Body of pancreas (tissue), 4 donors: Measurements from ENCODE around the gene NBAS. TPM values are rescaled to one million over a fixed set of nuclear protein-coding genes. Genes with fewer than 3 reads are reported as not detected.

Source experiments
- ATAC-seq: fragments of 150-250 bp; one replicate; pipeline ENCODE4 v1.9.1; 2016
- DNase-seq, 4 donors: peaks; one replicate each; pipeline ENCODE4 v3.0.0-alpha.2; 2019
- H3K27ac ChIP-seq, 4 donors: fragments of 200-600 bp; sonication (generic); 1 replicate in 3 of 4; 2 replicates in 1 of 4; pipeline versions ENCODE4 v1.5.1 to v1.6.1; 2016 to 2019; ENCODE audit warnings: mild to moderate bottlenecking in 1 of 4, mixed read lengths in 1 of 4, moderate library complexity in 1 of 4
- H3K27me3 ChIP-seq, 2 donors: fragments of 200-600 bp; sonication (generic); one replicate each; pipeline ENCODE4 v1.6.0; 2016; ENCODE audit warnings: mild to moderate bottlenecking in 1 of 2
- H3K36me3 ChIP-seq, 2 donors: fragments of 200-600 bp; sonication (generic); replicated peaks in 1 of 2; 2 replicates each; pipeline ENCODE4 v1.5.1; 2016; ENCODE audit warnings: low read depth in 2 of 2; ENCODE audit not compliant: insufficient read depth in 1 of 2
- H3K4me1 ChIP-seq: fragments of 200-600 bp; sonication (generic); one replicate; pipeline ENCODE4 v1.6.0; 2016
- H3K4me3 ChIP-seq, 2 donors: fragments of 200-600 bp; sonication (generic); 1 replicate in 1 of 2; 2 replicates in 1 of 2; pipeline ENCODE4 v1.5.1; 2016 to 2019
- H3K9me3 ChIP-seq, 3 donors: fragments of 200-600 bp; sonication (generic); 1 replicate in 2 of 3; 2 replicates in 1 of 3; pipeline ENCODE4 v1.5.1; 2016
- POLR2A ChIP-seq, 3 donors: fragments of 450-650 bp; IDR thresholded peaks; one replicate each; pipeline ENCODE4 v1.6.1; 2016; ENCODE audit warnings: antibody characterized with exemption in 3 of 3, mild to moderate bottlenecking in 2 of 3
- WGBS, 2 donors: methylation state at CpG; one replicate each; pipeline ENCODE4 v1.1.5; 2017; 5-methylcytosine and 5-hydroxymethylcytosine counted together
- intact Hi-C: fragments of 100-400 bp; cut with DNase I; formaldehyde crosslinking; loops from one replicate; pipeline ENCODE4 v1.15.1; 2023
- total RNA-seq, 2 donors: library from RNA; depleted of rRNA; stranded (reverse); fragments of >200 nt; gene quantifications; one replicate each; pipeline ENCODE4 v1.1.0, GENCODE V29; 2016
- TF ChIP-seq, protein P1 (sequence below), 7 experiments: fragments of 450-650 bp in 4 of 7; fragments of 200-600 bp in 3 of 7; sonication (generic) in 3 of 7; IDR thresholded peaks; one replicate each; pipeline ENCODE4 v1.5.1; 2016 to 2019; ENCODE audit warnings: antibody characterized with exemption in 7 of 7

NBAS gene
- total RNA-seq, 2 donors from 2014 or later: 34.0 to 35.9 TPM

DNA sequence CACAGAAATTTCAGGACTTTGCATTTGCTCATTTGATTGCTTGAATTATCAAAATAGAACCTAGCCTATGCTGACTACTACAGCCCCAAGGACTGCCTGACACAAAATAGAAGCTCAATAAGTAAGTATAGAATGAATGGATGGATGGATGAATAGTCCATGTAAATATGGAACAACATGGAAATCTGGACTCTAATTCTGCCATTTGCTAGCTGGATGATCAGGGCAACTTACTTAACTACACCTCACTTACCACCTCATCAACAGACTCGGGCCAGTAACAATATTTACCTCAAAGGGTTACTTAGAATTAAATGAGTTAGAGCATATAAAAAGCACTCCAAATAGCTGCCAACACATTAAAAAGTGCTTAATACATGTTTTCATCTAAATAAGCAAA is 50.6 kb downstream of the NBAS start:
- 91 to 100% methylated on average over 1 of the region's 1 CpG for WGBS, 2 donors
- Histone ChIP-seq H3K27ac (no peak overlapping the region), H3K4me1 (no peaks in the 10 kb centered on the region), H3K4me3 (no peak overlapping the region), H3K36me3 (peaks cover 0 to 8% of the 10 kb centered on the region in 2 donors), H3K9me3 (no peaks in the 10 kb centered on the region), H3K27me3 (no peaks in the 10 kb centered on the region)
- TF ChIP-seq, protein P1, sequence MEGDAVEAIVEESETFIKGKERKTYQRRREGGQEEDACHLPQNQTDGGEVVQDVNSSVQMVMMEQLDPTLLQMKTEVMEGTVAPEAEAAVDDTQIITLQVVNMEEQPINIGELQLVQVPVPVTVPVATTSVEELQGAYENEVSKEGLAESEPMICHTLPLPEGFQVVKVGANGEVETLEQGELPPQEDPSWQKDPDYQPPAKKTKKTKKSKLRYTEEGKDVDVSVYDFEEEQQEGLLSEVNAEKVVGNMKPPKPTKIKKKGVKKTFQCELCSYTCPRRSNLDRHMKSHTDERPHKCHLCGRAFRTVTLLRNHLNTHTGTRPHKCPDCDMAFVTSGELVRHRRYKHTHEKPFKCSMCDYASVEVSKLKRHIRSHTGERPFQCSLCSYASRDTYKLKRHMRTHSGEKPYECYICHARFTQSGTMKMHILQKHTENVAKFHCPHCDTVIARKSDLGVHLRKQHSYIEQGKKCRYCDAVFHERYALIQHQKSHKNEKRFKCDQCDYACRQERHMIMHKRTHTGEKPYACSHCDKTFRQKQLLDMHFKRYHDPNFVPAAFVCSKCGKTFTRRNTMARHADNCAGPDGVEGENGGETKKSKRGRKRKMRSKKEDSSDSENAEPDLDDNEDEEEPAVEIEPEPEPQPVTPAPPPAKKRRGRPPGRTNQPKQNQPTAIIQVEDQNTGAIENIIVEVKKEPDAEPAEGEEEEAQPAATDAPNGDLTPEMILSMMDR (IDR thresholded peaks at IDR 0.05): no peak
- no peak for TF ChIP-seq POLR2A (IDR thresholded peaks at IDR 0.05)
- DNase-seq (no peak), ATAC-seq (no peak)
- intact Hi-C loops: no loop called here

DNA sequence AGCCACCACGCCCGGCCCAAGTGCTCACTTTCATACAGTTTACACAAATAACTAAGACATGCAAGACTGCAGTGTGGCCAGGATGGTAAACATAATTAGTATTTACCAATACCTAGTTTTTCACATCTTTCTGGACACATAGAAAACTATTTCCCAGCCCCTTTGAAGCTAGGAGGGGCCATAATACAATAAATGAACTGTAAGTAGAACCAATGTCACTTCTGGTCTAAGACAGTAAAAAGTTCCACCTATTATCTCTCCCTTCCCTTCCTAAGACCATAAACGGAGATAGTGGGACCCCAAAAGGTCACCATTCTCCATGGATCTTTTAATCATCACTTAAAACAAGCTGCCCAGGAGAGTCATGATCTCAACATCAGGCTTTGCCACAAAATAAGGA is 51.0 kb downstream of the NBAS start:
- peaks cover 0 to 8% of the 10 kb centered on the region in 2 donors for H3K36me3 ChIP-seq
- 94 to 98% methylated on average over 3 of the region's 3 CpGs for WGBS, 2 donors

DNA sequence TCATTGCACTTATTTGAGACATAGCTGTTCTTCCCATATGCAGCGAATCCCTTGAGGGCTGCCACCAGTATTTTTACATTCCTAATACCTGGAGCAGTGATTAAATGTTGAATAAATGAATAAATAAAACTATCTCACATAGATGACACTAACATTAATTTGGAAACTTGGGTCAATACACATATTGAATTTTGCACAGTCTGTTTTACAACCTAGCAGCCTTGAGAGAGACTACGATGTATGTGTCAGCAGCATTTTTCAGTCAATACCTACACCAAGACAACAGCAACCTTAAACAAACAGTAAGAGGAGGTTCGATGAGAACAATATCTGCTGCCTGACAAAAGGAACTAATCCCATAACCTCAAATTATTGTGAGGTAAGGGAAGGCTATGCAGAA is 53.4 kb downstream of the NBAS start:
- H3K27ac ChIP-seq: no peak overlapping the region
- DNase-seq (no peak), ATAC-seq (no peak)
- H3K9me3 ChIP-seq: no peaks in the 10 kb centered on the region
- 80 to 84% methylated on average over 3 of the region's 3 CpGs for WGBS, 2 donors
- intact Hi-C loops: no loop called here
- no peaks in the 10 kb centered on the region for H3K4me1 ChIP-seq
- no peak overlapping the region for H3K4me3 ChIP-seq
- no peaks in the 10 kb centered on the region for H3K27me3 ChIP-seq
- H3K36me3 ChIP-seq: peaks cover 0 to 13% of the 10 kb centered on the region in 2 donors
- TF ChIP-seq POLR2A (IDR thresholded peaks at IDR 0.05): no peak
- TF ChIP-seq, protein P1 (IDR thresholded peaks at IDR 0.05): no peak

More for the DNA sequence above, 51.0 kb downstream of the NBAS start:
- no peaks in the 10 kb centered on the region for H3K27me3 ChIP-seq
- no peak for DNase-seq
- H3K4me3 ChIP-seq: no peak overlapping the region
- H3K9me3 ChIP-seq: no peaks in the 10 kb centered on the region
- TF ChIP-seq, protein P1 (IDR thresholded peaks at IDR 0.05): no peak
- no peak for TF ChIP-seq POLR2A (IDR thresholded peaks at IDR 0.05)
- intact Hi-C loops: no loop called here
- H3K27ac ChIP-seq: no peak overlapping the region
- no peaks in the 10 kb centered on the region for H3K4me1 ChIP-seq
- no peak for ATAC-seq

DNA sequence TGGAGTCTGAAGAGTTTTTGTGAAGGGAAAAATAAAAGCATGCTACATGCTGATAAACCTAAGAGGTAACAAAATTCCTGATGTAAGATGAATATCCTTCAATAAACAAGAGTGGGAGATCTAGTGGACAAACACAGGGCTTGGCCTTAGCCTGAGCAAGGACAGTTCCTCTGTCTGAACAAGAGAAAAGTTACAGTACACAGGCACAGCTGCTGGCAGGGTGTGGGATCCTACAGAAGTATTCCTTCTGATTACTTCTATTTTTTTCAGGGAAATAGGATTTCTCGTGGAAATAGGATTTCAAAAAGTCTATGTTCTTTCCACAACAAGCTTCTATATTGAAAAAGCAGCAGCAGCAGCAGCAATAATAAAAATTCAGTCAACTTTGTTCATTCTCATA is 54.1 kb downstream of the NBAS start:
- no peak for TF ChIP-seq POLR2A (IDR thresholded peaks at IDR 0.05)
- TF ChIP-seq, protein P1 (IDR thresholded peaks at IDR 0.05): no peak
- H3K4me3 ChIP-seq: no peak overlapping the region
- ATAC-seq: no peak
- 77 to 97% methylated on average over 1 of the region's 1 CpG for WGBS, 2 donors
- H3K36me3 ChIP-seq: peaks cover 0 to 14% of the 10 kb centered on the region in 2 donors
- H3K9me3 ChIP-seq: no peaks in the 10 kb centered on the region
- H3K4me1 ChIP-seq: no peaks in the 10 kb centered on the region
- intact Hi-C loops: no loop called here
- H3K27me3 ChIP-seq: no peaks in the 10 kb centered on the region
- H3K27ac ChIP-seq: no peak overlapping the region
- DNase-seq: no peak

DNA sequence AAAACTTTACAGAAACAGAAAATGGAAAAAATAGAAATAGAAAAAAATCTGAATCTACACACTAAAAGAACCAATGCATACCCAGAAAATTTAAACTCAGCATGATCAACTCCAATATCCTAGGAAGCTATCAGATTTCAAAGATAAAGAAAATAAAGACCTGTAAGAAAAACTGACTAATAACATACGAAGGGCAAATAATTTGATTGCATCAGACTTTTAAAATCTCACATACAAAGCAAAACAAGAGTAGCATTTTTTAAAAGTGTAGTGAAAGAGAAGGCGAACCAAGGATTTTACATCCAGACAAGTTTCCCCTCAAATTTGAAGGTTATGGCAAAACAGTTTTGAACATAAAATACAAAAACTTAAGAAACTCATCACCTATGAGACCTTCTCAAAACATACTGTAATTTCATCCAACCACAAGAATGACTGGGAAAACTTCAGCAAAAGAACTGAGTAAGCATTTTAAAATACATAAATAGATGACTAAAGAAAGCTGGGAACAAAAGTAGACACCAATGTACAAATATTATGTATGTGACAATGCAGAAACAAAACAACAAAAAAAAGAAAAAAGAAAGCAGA is 54.8 kb downstream of the NBAS start:
- 83 to 84% methylated on average over 2 of the region's 2 CpGs for WGBS, 2 donors
- intact Hi-C loops: no loop called here
- Histone ChIP-seq H3K4me3 (no peak overlapping the region), H3K27ac (no peak overlapping the region), H3K36me3 (peaks cover 0 to 14% of the 10 kb centered on the region in 2 donors), H3K27me3 (no peaks in the 10 kb centered on the region), H3K9me3 (no peaks in the 10 kb centered on the region), H3K4me1 (no peaks in the 10 kb centered on the region)
- no peak for TF ChIP-seq POLR2A (IDR thresholded peaks at IDR 0.05)
- TF ChIP-seq, protein P1 (IDR thresholded peaks at IDR 0.05): no peak
- DNase-seq (no peak), ATAC-seq (no peak)
